H1 (cell line): ENCODE results near the gene KCTD19. TPM values are rescaled to one million over a fixed set of nuclear protein-coding genes. Genes with fewer than 3 reads are reported as not detected.

Experiments used
- CTCF ChIA-PET: fragments of 300-600 bp; sonication (Branson Sonifier 250); formaldehyde crosslinking; loops from one replicate; lab custom pipeline; 2021; ENCODE audit not compliant: partially characterized antibody; lab: Charles Lee
- POLR2A ChIA-PET: fragments of 300-600 bp; sonication (Branson Sonifier 250); formaldehyde crosslinking; loops from one replicate; lab custom pipeline; 2021; ENCODE audit warnings: inconsistent platforms; ENCODE audit not compliant: partially characterized antibody; lab: Charles Lee
- DNase-seq, 2 experiments: peaks; one replicate each; pipeline versions ENCODE4 v3.0.0 to v3.0.0-alpha.2; 2010 to 2022; ENCODE audit warnings: low spot score in 2 of 2, low read depth in 1 of 2, mixed read lengths in 1 of 2
- FAIRE-seq: peaks from 2 replicates; lab custom pipeline; 2011; peaks lifted over from hg19 to GRCh38; lab: Jason Lieb, UNC
- H2AFZ ChIP-seq: 2 replicates; pipeline ENCODE4 v1.8.1; 2012; ENCODE audit warnings: low read length, inconsistent platforms
- H2AK5ac ChIP-seq: 2 replicates; pipeline ENCODE4 v1.6.1; 2013; ENCODE audit warnings: low read depth, low read length
- H2BK120ac ChIP-seq: replicated peaks from 2 replicates; pipeline ENCODE3; 2013; ENCODE audit warnings: low read depth, low read length, inconsistent platforms
- H2BK12ac ChIP-seq: 2 replicates; pipeline ENCODE4 v1.6.1; 2013; ENCODE audit warnings: low read depth, low read length
- H2BK15ac ChIP-seq: 2 replicates; pipeline ENCODE4 v1.6.1; 2013; ENCODE audit warnings: low read length
- H2BK20ac ChIP-seq: 2 replicates; pipeline ENCODE4 v1.6.1; 2013; ENCODE audit warnings: low read length
- H2BK5ac ChIP-seq: 2 replicates; pipeline ENCODE4 v1.6.1; 2013; ENCODE audit warnings: low read depth, low read length
- H3K14ac ChIP-seq: 2 replicates; pipeline ENCODE4 v1.6.1; 2013; ENCODE audit warnings: inconsistent platforms; ENCODE audit not compliant: insufficient read length
- H3K18ac ChIP-seq: 2 replicates; pipeline ENCODE4 v1.6.1; 2013; ENCODE audit warnings: low read length; ENCODE audit errors: extremely low read depth
- H3K23ac ChIP-seq: 2 replicates; pipeline ENCODE4 v1.6.1; 2013; ENCODE audit warnings: inconsistent platforms; ENCODE audit not compliant: insufficient read length
- H3K23me2 ChIP-seq: 2 replicates; pipeline ENCODE4 v1.6.1; 2013; ENCODE audit warnings: low read depth, low read length
- H3K27ac ChIP-seq: 2 replicates; pipeline ENCODE4 v1.6.1; 2011; ENCODE audit warnings: low read depth, low read length, inconsistent platforms
- H3K27me3 ChIP-seq, 4 experiments: replicated peaks in 1 of 4; 1 replicate in 1 of 4; 2 replicates in 3 of 4; pipeline versions ENCODE4 v1.6.1 to v1.8.1; 2011 to 2013; ENCODE audit warnings: low read length in 3 of 4, mild to moderate bottlenecking in 3 of 4, inconsistent platforms in 2 of 4, mixed read lengths in 2 of 4, moderate library complexity in 1 of 4; ENCODE audit not compliant: control insufficient read depth in 3 of 4, insufficient read depth in 3 of 4; ENCODE audit errors: extremely low read depth in 1 of 4
- H3K36me3 ChIP-seq, 4 experiments: 2 replicates each; pipeline versions ENCODE4 v1.6.1 to v1.8.1; 2011 to 2013; ENCODE audit warnings: mild to moderate bottlenecking in 4 of 4, low read length in 3 of 4, moderate library complexity in 2 of 4, control low read depth in 1 of 4, inconsistent platforms in 1 of 4; ENCODE audit not compliant: insufficient read depth in 4 of 4, control insufficient read depth in 2 of 4
- H3K4ac ChIP-seq: replicated peaks from 2 replicates; pipeline ENCODE3; 2013; ENCODE audit warnings: low read length, low read depth, mixed read lengths, inconsistent platforms; ENCODE audit not compliant: insufficient read length
- H3K4me1 ChIP-seq, 4 experiments: replicated peaks in 1 of 4; 1 replicate in 1 of 4; 2 replicates in 3 of 4; pipeline versions ENCODE4 v1.6.1 to v1.8.1; 2011 to 2013; ENCODE audit warnings: low read length in 3 of 4, inconsistent platforms in 2 of 4, mixed read lengths in 1 of 4; ENCODE audit not compliant: insufficient read depth in 4 of 4, control insufficient read depth in 3 of 4
- H3K4me2 ChIP-seq, 2 experiments: 2 replicates each; pipeline versions ENCODE4 v1.6.1 to v1.8.1; 2011 to 2013; ENCODE audit warnings: low read depth in 2 of 2, low read length in 2 of 2, control low read depth in 1 of 2, inconsistent platforms in 1 of 2, mild to moderate bottlenecking in 1 of 2; ENCODE audit not compliant: insufficient read depth in 1 of 2
- H3K4me3 ChIP-seq, 4 experiments: fragments of 200-600, 300-600 bp in 1 of 4; sonication (generic), shearing (Covaris generic), sonication (Bioruptor Twin) in 1 of 4; 2 replicates each; pipeline versions ENCODE4 v1.5.1 to v1.8.1; 2011 to 2016; ENCODE audit warnings: low read length in 4 of 4, low read depth in 3 of 4, control low read depth in 2 of 4, inconsistent platforms in 2 of 4, mild to moderate bottlenecking in 2 of 4, mixed read lengths in 1 of 4, moderate library complexity in 1 of 4; ENCODE audit not compliant: insufficient read depth in 2 of 4; ENCODE audit errors: extremely low read depth in 1 of 4
- H3K56ac ChIP-seq: replicated peaks from 2 replicates; pipeline ENCODE3; 2013; ENCODE audit warnings: low read depth, mild to moderate bottlenecking, mixed read lengths, low read length, inconsistent platforms; ENCODE audit not compliant: insufficient read length
- H3K79me1 ChIP-seq: 2 replicates; pipeline ENCODE4 v1.6.1; 2013; ENCODE audit warnings: low read depth, low read length, control low read depth
- H3K79me2 ChIP-seq, 2 experiments: 2 replicates each; pipeline versions ENCODE4 v1.6.1 to v1.8.1; 2012 to 2013; ENCODE audit warnings: low read length in 2 of 2, mild to moderate bottlenecking in 2 of 2, inconsistent platforms in 1 of 2; ENCODE audit not compliant: insufficient read depth in 2 of 2, control insufficient read depth in 1 of 2
- H3K9ac ChIP-seq, 4 experiments: replicated peaks in 1 of 4; 1 replicate in 1 of 4; 2 replicates in 3 of 4; pipeline versions ENCODE4 v1.6.1 to v1.8.1; 2011 to 2013; ENCODE audit warnings: low read depth in 3 of 4, low read length in 3 of 4, control low read depth in 2 of 4, mild to moderate bottlenecking in 2 of 4, moderate library complexity in 2 of 4, inconsistent platforms in 1 of 4; ENCODE audit errors: extremely low read depth in 1 of 4
- H3K9me3 ChIP-seq, 2 experiments: 2 replicates each; pipeline versions ENCODE4 v1.6.1 to v1.8.1; 2012 to 2013; ENCODE audit warnings: mild to moderate bottlenecking in 2 of 2, moderate library complexity in 2 of 2, control low read depth in 1 of 2, inconsistent platforms in 1 of 2, low read depth in 1 of 2, low read length in 1 of 2, mixed read lengths in 1 of 2; ENCODE audit not compliant: insufficient read depth in 2 of 2
- H4K20me1 ChIP-seq, 2 experiments: replicated peaks in 1 of 2; 2 replicates each; pipeline versions ENCODE3 to v1.8.1; 2011 to 2013; ENCODE audit warnings: inconsistent platforms in 2 of 2, low read length in 2 of 2, mild to moderate bottlenecking in 1 of 2; ENCODE audit not compliant: insufficient read depth in 2 of 2, control insufficient read depth in 1 of 2
- H4K5ac ChIP-seq: 2 replicates; pipeline ENCODE4 v1.6.1; 2013; ENCODE audit warnings: low read length, low read depth, mixed read lengths, inconsistent platforms; ENCODE audit not compliant: insufficient read length
- H4K8ac ChIP-seq: 2 replicates; pipeline ENCODE4 v1.8.0; 2013; ENCODE audit warnings: mild to moderate bottlenecking, moderate library complexity, low read length, inconsistent platforms; ENCODE audit not compliant: insufficient read depth; ENCODE audit errors: extremely low read depth
- H4K91ac ChIP-seq: replicated peaks from 2 replicates; pipeline ENCODE3; 2013; ENCODE audit warnings: low read length, mixed read lengths, inconsistent platforms; ENCODE audit not compliant: insufficient read length
- ASH2L ChIP-seq: fragments of 200-600, 300-600 bp; sonication (generic); IDR thresholded peaks from one replicate; pipeline ENCODE4 v1.7.1; 2017; ENCODE audit warnings: low read length
- CBX5 ChIP-seq: fragments of 300-800, 300-1000 bp; sonication (generic); IDR thresholded peaks from 2 replicates; pipeline ENCODE4 v1.7.1; 2016; ENCODE audit warnings: antibody characterized with exemption, low read length, low read depth
- EZH2 ChIP-seq: fragments of 200-600 bp; sonication (generic); IDR thresholded peaks from 2 replicates; pipeline ENCODE4 v1.7.1; 2012; ENCODE audit warnings: low read depth, mild to moderate bottlenecking, moderate library complexity, low read length, inconsistent platforms; ENCODE audit not compliant: severe bottlenecking
- KDM4A ChIP-seq: IDR thresholded peaks from one replicate; pipeline ENCODE4 v1.7.1; 2012; ENCODE audit warnings: low read depth, mild to moderate bottlenecking, moderate library complexity, low read length, inconsistent platforms; ENCODE audit not compliant: severe bottlenecking
- NANOG ChIP-seq: IDR thresholded peaks from 2 replicates; pipeline ENCODE4 v1.6.1; 2011; ENCODE audit warnings: low read length, low read depth, mild to moderate bottlenecking, inconsistent platforms; ENCODE audit not compliant: insufficient read depth, poor library complexity, severe bottlenecking
- SAP30 ChIP-seq: fragments of 300-600 bp; sonication (generic); IDR thresholded peaks from 2 replicates; pipeline ENCODE4 v1.7.1; 2012; ENCODE audit warnings: low read length, moderate library complexity, mild to moderate bottlenecking, inconsistent platforms; ENCODE audit not compliant: insufficient read depth, insufficient replicate concordance
- SIRT6 ChIP-seq: IDR thresholded peaks from one replicate; pipeline ENCODE4 v1.7.1; 2012; ENCODE audit warnings: low read length, inconsistent platforms
- TAF7 ChIP-seq: optimal IDR thresholded peaks from 2 replicates; pipeline ENCODE3; 2011; ENCODE audit warnings: low read depth, mild to moderate bottlenecking, inconsistent platforms, low read length, moderate library complexity, borderline replicate concordance
- WGBS, 2 experiments: shearing (Covaris generic) in 1 of 2; methylation state at CpG; one replicate each; pipeline versions ENCODE4 v1.1.6 to v1.1.7; 2013 to 2015; ENCODE audit warnings: low lambda C conversion rate in 2 of 2, mixed read lengths in 2 of 2, inconsistent platforms in 1 of 2, low coverage in 1 of 2, missing lambda C conversion rate in 1 of 2; ENCODE audit not compliant: insufficient replicate concordance in 2 of 2, insufficient coverage in 1 of 2, insufficient read length in 1 of 2; ENCODE audit errors: extremely low coverage in 1 of 2, missing lambda C conversion rate in 1 of 2; 5-methylcytosine and 5-hydroxymethylcytosine counted together
- polyA plus RNA-seq, 7 experiments: library from polyadenylated mRNA; depleted of rRNA in 3 of 7; stranded (reverse) in 5 of 7; unstranded in 2 of 7; fragments of >200 nt in 5 of 7; fragments of 200-250 nt in 2 of 7; gene quantifications; 1 replicate in 5 of 7; 2 replicates in 1 of 7; 4 replicates in 1 of 7; pipeline versions ENCODE4 v1.2.1 to v1.2.3, GENCODE V29; 2011 to 2013; ENCODE audit warnings: missing spikeins in 2 of 7, mixed read lengths in 2 of 7
- total RNA-seq: library from RNA; stranded (reverse); fragmentation: NEBNext Ultra II Directional; extraction: Animal tissue kit (Norgen Biotek cat#: 25700); gene quantifications from 2 replicates; pipeline ENCODE4 v1.2.1, GENCODE V29; 2021
- TF ChIP-seq, protein P1 (sequence below): IDR thresholded peaks from 2 replicates; pipeline ENCODE4 v1.6.1; 2012; ENCODE audit warnings: inconsistent platforms

KCTD19 gene
- total and polyA plus RNA-seq, 2 of the 8 experiments (the other 6 are each of a cell fraction or from before 2014, with no cell fraction given), result 0.06 to 0.24 TPM

DNA sequence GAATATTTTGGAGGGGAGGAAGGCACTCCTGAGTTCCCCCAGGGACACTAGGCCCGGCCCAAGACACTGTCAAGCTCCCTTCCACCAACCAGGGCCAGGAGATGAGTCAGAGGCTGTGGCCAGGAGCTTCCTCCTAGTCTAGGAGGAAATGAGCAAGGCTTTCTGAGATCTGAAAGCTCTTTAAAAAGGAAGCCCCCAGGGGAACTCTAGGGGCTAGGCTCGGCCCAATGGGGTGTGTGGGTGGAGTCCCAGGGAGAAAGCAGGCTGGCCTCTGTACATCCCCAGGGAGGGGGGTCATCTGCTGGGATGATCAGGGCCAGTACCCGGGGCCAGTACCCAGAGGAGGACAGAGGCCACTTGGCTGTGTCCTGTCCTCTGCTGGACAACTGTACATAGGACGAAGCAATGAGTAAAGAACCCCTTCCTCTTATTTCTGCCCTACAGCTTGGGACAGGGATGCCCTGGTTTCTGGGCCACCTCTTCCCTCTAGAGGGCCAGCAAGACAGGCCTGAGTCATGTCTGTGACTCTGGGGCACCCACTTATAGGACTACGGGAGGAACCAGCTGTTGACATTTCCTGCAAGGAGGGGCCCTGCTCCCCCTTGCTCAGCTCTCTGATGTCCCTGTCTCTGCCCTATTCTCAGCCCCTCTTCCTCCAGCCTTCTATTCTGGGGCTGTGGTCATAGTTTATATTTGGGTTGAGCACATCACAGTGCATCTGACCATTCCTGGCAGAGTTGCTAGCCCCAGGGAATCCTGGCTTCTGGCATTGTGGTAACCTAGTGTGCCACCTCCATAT, 82.0 kb downstream of the KCTD19 start:
- Histone ChIP-seq H2BK20ac (no peak overlapping the region), H2BK5ac (no peak overlapping the region; the same call in 1 of the 2 replicates), H2BK12ac (0 out of 2 replicates have a peak overlapping the region, but pooled peaks have one; percentile 22), H3K9me3 (no peaks in the 10 kb centered on the region), H3K23ac (no peak overlapping the region), H2BK15ac (peak overlapping the region; percentile 2; the same call in 1 of the 2 replicates), H2AFZ (no peak overlapping the region), H4K8ac (no peak overlapping the region), H3K4me3 (peak overlapping the region in 1 of 4 experiments; percentile 70; a peak in 1 of 8 replicates), H3K27me3 (peaks cover 0 to 12% (median 8%) of the 10 kb centered on the region in 4 experiments; a peak in 5 of 7 replicates), H2BK120ac (peak overlapping the region; percentile 2), H3K9ac (no peak overlapping the region), H4K5ac (no peak overlapping the region), H3K56ac (no peak overlapping the region), H2AK5ac (peak overlapping the region; percentile 33; the same call in 1 of the 2 replicates), H4K91ac (no peak overlapping the region), H3K14ac (no peak overlapping the region), H4K20me1 (no peaks in the 10 kb centered on the region), H3K4me2 (peak overlapping the region; percentile 92 to 95; a peak in 3 of 4 replicates), H3K27ac (no peak overlapping the region), H3K79me1 (peaks cover 16% of the 10 kb centered on the region), H3K79me2 (peaks cover 0 to 21% of the 10 kb centered on the region in 2 experiments; a peak in 2 of 4 replicates), H3K23me2 (peaks cover 12% of the 10 kb centered on the region; the same call in 1 of the 2 replicates), H3K4ac (no peak overlapping the region), H3K18ac (no peak overlapping the region), H3K4me1 (peaks cover 16 to 35% (median 17%) of the 10 kb centered on the region in 4 experiments), H3K36me3 (no peaks in the 10 kb centered on the region)
- CTCF ChIA-PET, result interaction anchor here (0.9 to 1.9 kb wide), 11 partner anchors 17 to 62 kb away, joined by 3 to 9 read pairs (median 4); no protein-coding TSS in a partner anchor
- POLR2A ChIA-PET, result interaction anchor here (0.8 to 6.8 kb wide), 3 partner anchors 10 to 54 kb away, joined by 3 to 111 read pairs (median 11); partner anchors contain the start of genes EXOC3L1 and TMEM208
- no peak for DNase-seq
- no peak for FAIRE-seq
- 86% methylated on average over 5 of the region's 5 CpGs; no CpG with 5 or more reads in 1 of the 2 experiments for WGBS, 2 experiments
- TF ChIP-seq KDM4A (no peak), CBX5 (no peak), ASH2L (no peak), NANOG (no peak), TAF7 (no peak), EZH2 (no peak), SAP30 (no peak), SIRT6 (no peak)
- TF ChIP-seq, protein P1, sequence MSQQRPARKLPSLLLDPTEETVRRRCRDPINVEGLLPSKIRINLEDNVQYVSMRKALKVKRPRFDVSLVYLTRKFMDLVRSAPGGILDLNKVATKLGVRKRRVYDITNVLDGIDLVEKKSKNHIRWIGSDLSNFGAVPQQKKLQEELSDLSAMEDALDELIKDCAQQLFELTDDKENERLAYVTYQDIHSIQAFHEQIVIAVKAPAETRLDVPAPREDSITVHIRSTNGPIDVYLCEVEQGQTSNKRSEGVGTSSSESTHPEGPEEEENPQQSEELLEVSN, result no peak
